Glutamatergic neuron (in vitro differentiated cells): Measurements from ENCODE around the gene NANOGP8. TPM values are rescaled to one million over a fixed set of nuclear protein-coding genes. Genes with fewer than 3 reads are reported as not detected.
"Not testable (repeated sequence)": the region's sequence is repeated elsewhere in the genome, so short reads cannot be mapped to it uniquely, and the experiment has no call there.

Experiments
- DNase-seq: peaks from one replicate; pipeline ENCODE4 v3.0.0; 2022
- H3K27ac Mint-ChIP-seq: one replicate; pipeline ENCODE4 v1.8.0; 2020; ENCODE audit warnings: mild to moderate bottlenecking, mixed read lengths, inconsistent platforms; ENCODE audit not compliant: unreplicated experiment
- H3K27me3 Mint-ChIP-seq: one replicate; pipeline ENCODE4 v1.8.0; 2020; ENCODE audit warnings: mild to moderate bottlenecking, moderate library complexity, mixed read lengths, inconsistent platforms; ENCODE audit not compliant: unreplicated experiment
- H3K36me3 Mint-ChIP-seq: one replicate; pipeline ENCODE4 v1.8.0; 2020; ENCODE audit warnings: mild to moderate bottlenecking, mixed read lengths, inconsistent platforms; ENCODE audit not compliant: unreplicated experiment
- H3K4me1 Mint-ChIP-seq: one replicate; pipeline ENCODE4 v1.8.0; 2020; ENCODE audit warnings: mild to moderate bottlenecking, low read depth, mixed read lengths, inconsistent platforms; ENCODE audit not compliant: unreplicated experiment
- H3K4me3 Mint-ChIP-seq: one replicate; pipeline ENCODE4 v1.8.0; 2020; ENCODE audit warnings: mild to moderate bottlenecking, mixed read lengths, inconsistent platforms; ENCODE audit not compliant: unreplicated experiment
- H3K9me3 Mint-ChIP-seq: one replicate; pipeline ENCODE4 v1.8.0; 2020; ENCODE audit warnings: mild to moderate bottlenecking, moderate library complexity, mixed read lengths, inconsistent platforms; ENCODE audit not compliant: unreplicated experiment
- CTCF ChIP-seq: fragments of 200-600 bp; sonication (generic); IDR thresholded peaks from one replicate; pipeline ENCODE4 v1.5.0; 2021; ENCODE audit not compliant: partially characterized antibody, unreplicated experiment
- long read RNA-seq: library from polyadenylated mRNA; unstranded; transcript quantifications from one replicate; pipeline ENCODE4 v2.0.0, GENCODE V29; 2020; ENCODE audit not compliant: unreplicated experiment
- total RNA-seq: library from RNA; stranded (reverse); fragmentation: NEBNext Ultra II Directional; extraction: Animal tissue kit (Norgen Biotek cat#: 25700); gene quantifications from one replicate; pipeline ENCODE4 v1.2.1, GENCODE V29; 2021; ENCODE audit not compliant: unreplicated experiment

The NANOGP8 gene
- total RNA-seq, result 0.86 TPM
- long read RNA-seq, result 0 reads

- H3K9me3 Mint-ChIP-seq, DNase-seq, H3K27me3 Mint-ChIP-seq: not testable (repeated sequence)
- peaks cover 10% of the 10 kb centered on the region for H3K36me3 Mint-ChIP-seq
- peaks cover 13% of the 10 kb centered on the region for H3K4me1 Mint-ChIP-seq
- H3K27ac Mint-ChIP-seq, result peak within 1 kb of the TSS; percentile 59
- peak within 1 kb of the TSS; percentile 28 for H3K4me3 Mint-ChIP-seq
These were observed at the start of gene NANOGP8 for GRCh38 chr15:35085176-35085919. NANOGP8 (minus strand) TSS chr15:35085295; CDS start chr15:35085110, 185 bp downstream.

- no peaks in the 10 kb centered on the region for H3K9me3 Mint-ChIP-seq
- DNase-seq, result no peak
- H3K4me1 Mint-ChIP-seq, result no peaks in the 10 kb centered on the region
- no peak for TF ChIP-seq CTCF
- no peaks in the 10 kb centered on the region for H3K27me3 Mint-ChIP-seq
- no peak overlapping the region for H3K4me3 Mint-ChIP-seq
- no peaks in the 10 kb centered on the region for H3K36me3 Mint-ChIP-seq
- H3K27ac Mint-ChIP-seq, result no peak overlapping the region
These were observed 49.2 kb upstream of the NANOGP8 start for GRCh38 chr15:35134299-35134698.

DNA sequence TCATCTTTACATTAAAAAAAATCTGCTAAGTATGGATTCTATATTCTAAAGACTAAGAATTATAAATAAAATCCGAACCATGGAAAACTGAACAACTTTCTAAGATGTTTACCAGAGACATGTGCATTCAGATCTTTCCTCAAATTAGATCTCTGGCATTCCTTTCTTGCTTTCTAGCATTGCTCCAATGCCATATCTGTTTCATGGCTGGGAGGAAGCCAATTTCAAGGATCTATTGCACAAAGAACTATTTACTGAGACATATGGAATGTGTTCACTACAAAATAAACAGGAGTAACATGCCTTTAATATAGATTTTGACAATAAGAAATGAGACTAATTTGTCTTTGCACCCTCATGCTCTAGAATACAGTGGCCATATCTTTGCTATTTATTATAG, 45.1 kb upstream of the NANOGP8 start:
- DNase-seq, result no peak
- Mint-ChIP-seq H3K36me3 (no peaks in the 10 kb centered on the region), H3K9me3 (peaks cover 2% of the 10 kb centered on the region), H3K27ac (no peak overlapping the region), H3K4me3 (no peak overlapping the region), H3K4me1 (no peaks in the 10 kb centered on the region), H3K27me3 (no peaks in the 10 kb centered on the region)
- TF ChIP-seq CTCF, result no peak

GRCh38 chr15:35129361-35129760, 44.3 kb upstream of the NANOGP8 start:
- Mint-ChIP-seq H3K4me1 (no peaks in the 10 kb centered on the region), H3K36me3 (no peaks in the 10 kb centered on the region), H3K27ac (no peak overlapping the region), H3K4me3 (no peak overlapping the region), H3K9me3 (peaks cover 2% of the 10 kb centered on the region), H3K27me3 (no peaks in the 10 kb centered on the region)
- no peak for TF ChIP-seq CTCF
- DNase-seq, result no peak

- H3K36me3 Mint-ChIP-seq, result no peaks in the 10 kb centered on the region
- H3K4me1 Mint-ChIP-seq, result no peaks in the 10 kb centered on the region
- DNase-seq, result no peak
- H3K4me3 Mint-ChIP-seq, result no peak overlapping the region
- no peaks in the 10 kb centered on the region for H3K27me3 Mint-ChIP-seq
- no peak for TF ChIP-seq CTCF
- H3K9me3 Mint-ChIP-seq, result peaks cover 2% of the 10 kb centered on the region
- H3K27ac Mint-ChIP-seq, result no peak overlapping the region
These were observed 42.6 kb upstream of the NANOGP8 start for GRCh38 chr15:35127717-35128116.
